Brain microvascular endothelial cell (primary cell): ENCODE results near the gene GNPTAB.

ENCODE experiments used
- DNase-seq: peaks from one replicate; pipeline ENCODE4 v3.0.0-alpha.2; 2020
- H3K27ac ChIP-seq: fragments of 250-450 bp; sonication (Bioruptor Pico); 2 replicates; pipeline ENCODE4 v1.5.1; 2020; ENCODE audit warnings: mild to moderate bottlenecking, moderate library complexity
- H3K27me3 ChIP-seq: fragments of 250-450 bp; sonication (Bioruptor Pico); replicated peaks from 2 replicates; pipeline ENCODE4 v1.5.1; 2020; ENCODE audit warnings: mild to moderate bottlenecking
- H3K36me3 ChIP-seq: fragments of 250-450 bp; sonication (Bioruptor Pico); replicated peaks from 2 replicates; pipeline ENCODE4 v1.5.1; 2020; ENCODE audit warnings: mild to moderate bottlenecking
- H3K4me3 ChIP-seq: 2 replicates; pipeline ENCODE4 v1.5.1; 2011; ENCODE audit warnings: low read depth, mild to moderate bottlenecking, control low read depth, low read length, moderate library complexity
- CTCF ChIP-seq: IDR thresholded peaks from 2 replicates; pipeline ENCODE4 v1.5.1; 2011; ENCODE audit warnings: low read depth, mild to moderate bottlenecking, moderate library complexity, low read length, control low read depth, inconsistent platforms; ENCODE audit errors: missing control alignments
- in situ Hi-C: cut with HindIII; loops from 2 replicates; pipeline ENCODE4 v1.10.0; 2017; ENCODE audit warnings: low sequenced_read_pairs, low pct_ligation_motif_present

The GNPTAB gene

GRCh38 chr12:101732318-101732717, 98.4 kb downstream of the GNPTAB start:
- DNase-seq = no peak
- Histone ChIP-seq H3K27ac (no peak overlapping the region), H3K4me3 (no peak overlapping the region), H3K36me3 (no peaks in the 10 kb centered on the region), H3K27me3 (no peaks in the 10 kb centered on the region)
- TF ChIP-seq CTCF = no peak
- in situ Hi-C loops = no loop called here

- no peak for TF ChIP-seq CTCF
- no peak overlapping the region for H3K4me3 ChIP-seq
- no peaks in the 10 kb centered on the region for H3K27me3 ChIP-seq
- in situ Hi-C loops = no loop called here
- H3K36me3 ChIP-seq = no peaks in the 10 kb centered on the region
- no peak overlapping the region for H3K27ac ChIP-seq
- DNase-seq = no peak
Observed at GRCh38 chr12:101729842-101730241, 100.9 kb downstream of the GNPTAB start.

- H3K27ac ChIP-seq = no peak overlapping the region
- in situ Hi-C loops = no loop called here
- no peak for TF ChIP-seq CTCF
- no peaks in the 10 kb centered on the region for H3K36me3 ChIP-seq
- no peak for DNase-seq
- H3K4me3 ChIP-seq = no peak overlapping the region
- H3K27me3 ChIP-seq = no peaks in the 10 kb centered on the region
Observed at GRCh38 chr12:101727098-101727497, 103.7 kb downstream of the GNPTAB start.

GRCh38 chr12:101722392-101722791, 108.4 kb downstream of the GNPTAB start:
- H3K27me3 ChIP-seq = no peaks in the 10 kb centered on the region
- no peak for TF ChIP-seq CTCF
- in situ Hi-C loops = no loop called here
- no peaks in the 10 kb centered on the region for H3K36me3 ChIP-seq
- no peak overlapping the region for H3K4me3 ChIP-seq
- no peak overlapping the region for H3K27ac ChIP-seq
- no peak for DNase-seq

- no peaks in the 10 kb centered on the region for H3K36me3 ChIP-seq
- DNase-seq = no peak
- no peaks in the 10 kb centered on the region for H3K27me3 ChIP-seq
- TF ChIP-seq CTCF = no peak
- H3K27ac ChIP-seq = no peak overlapping the region
- no peak overlapping the region for H3K4me3 ChIP-seq
- in situ Hi-C loops = no loop called here
Observed at GRCh38 chr12:101720118-101720517, 110.6 kb downstream of the GNPTAB start.

GRCh38 chr12:101719566-101719965, 111.2 kb downstream of the GNPTAB start:
- Histone ChIP-seq H3K27ac (no peak overlapping the region), H3K27me3 (no peaks in the 10 kb centered on the region), H3K4me3 (no peak overlapping the region), H3K36me3 (no peaks in the 10 kb centered on the region)
- no peak for DNase-seq
- in situ Hi-C loops = no loop called here
- no peak for TF ChIP-seq CTCF
